HFFc6 (cell line): Measurements from ENCODE around the gene RRP1. TPM values are rescaled to one million over a fixed set of nuclear protein-coding genes. Genes with fewer than 3 reads are reported as not detected.

Experiments used
- DNase-seq: peaks from one replicate; pipeline ENCODE4 v3.0.0-alpha.2; 2018
- H3K27ac Mint-ChIP-seq: 2 replicates; pipeline ENCODE4 v1.8.0; 2020; ENCODE audit warnings: mild to moderate bottlenecking, mixed read lengths
- H3K27me3 Mint-ChIP-seq: 2 replicates; pipeline ENCODE4 v1.8.0; 2021; ENCODE audit warnings: mild to moderate bottlenecking, moderate library complexity, mixed read lengths; ENCODE audit not compliant: insufficient read depth
- H3K36me3 Mint-ChIP-seq: 2 replicates; pipeline ENCODE4 v1.8.0; 2021; ENCODE audit warnings: low read depth, mixed read lengths
- H3K4me1 Mint-ChIP-seq: 2 replicates; pipeline ENCODE4 v1.8.0; 2020; ENCODE audit warnings: low read depth, mixed read lengths
- H3K4me3 Mint-ChIP-seq: 2 replicates; pipeline ENCODE4 v1.8.0; 2020; ENCODE audit warnings: mild to moderate bottlenecking, moderate library complexity, mixed read lengths
- H3K9me3 Mint-ChIP-seq: 2 replicates; pipeline ENCODE4 v1.8.0; 2020; ENCODE audit warnings: mild to moderate bottlenecking, mixed read lengths
- CTCF ChIP-seq: fragments of 200-600 bp; sonication (generic); IDR thresholded peaks from 2 replicates; pipeline ENCODE4 v1.5.0; 2021; ENCODE audit warnings: antibody characterized with exemption, mild to moderate bottlenecking
- long read RNA-seq: library from polyadenylated mRNA; unstranded; transcript quantifications from one replicate; pipeline ENCODE4 v2.0.0, GENCODE V29; 2019
- total RNA-seq, 6 experiments: library from RNA; stranded (reverse); fragmentation: NEBNext Ultra II Directional; extraction: Animal tissue kit (Norgen Biotek cat#: 25700); gene quantifications; 2 replicates in 1 of 6; 3 replicates in 5 of 6; pipeline ENCODE4 v1.2.3, GENCODE V29; 2021

The RRP1 gene
- total RNA-seq = 10 to 100 TPM; 19.9 to 24.8 (median 23.0) TPM
- long read RNA-seq, transcript RRP1-207 (13 exons, 3,022 nt) = major isoform, 29 of 36 reads
- long read RNA-seq, partial matches to known transcripts = 2 of 36 reads
- long read RNA-seq, other reads (novel, unspliced or antisense) = 5 of 36 reads

- H3K36me3 Mint-ChIP-seq = peaks cover 9% of the 10 kb centered on the region
- peak; percentile 100 for TF ChIP-seq CTCF
- no peaks in the 10 kb centered on the region; the same call in 1 of the 2 replicates for H3K27me3 Mint-ChIP-seq
- H3K27ac Mint-ChIP-seq = peak within 1 kb of the TSS; percentile 82
- peaks cover 18% of the 10 kb centered on the region; the same call in 1 of the 2 replicates for H3K4me1 Mint-ChIP-seq
- peak; percentile 76 for DNase-seq
- peak within 1 kb of the TSS; percentile 97 for H3K4me3 Mint-ChIP-seq
- H3K9me3 Mint-ChIP-seq = no peaks in the 10 kb centered on the region
These were observed at the start of gene RRP1 for GRCh38 chr21:43789276-43790009. Gene RRP1 (plus strand): TSS chr21:43789577. CDS start chr21:43789630, 53 bp downstream.

- TF ChIP-seq CTCF = no peak
- no peak for DNase-seq
- H3K4me1 Mint-ChIP-seq = peaks cover 9% of the 10 kb centered on the region
- H3K9me3 Mint-ChIP-seq = no peaks in the 10 kb centered on the region
- peaks cover 3% of the 10 kb centered on the region; the same call in 1 of the 2 replicates for H3K27me3 Mint-ChIP-seq
- no peak overlapping the region for H3K27ac Mint-ChIP-seq
- H3K4me3 Mint-ChIP-seq = no peak overlapping the region
- peaks cover 22% of the 10 kb centered on the region for H3K36me3 Mint-ChIP-seq
These were observed 49.5 kb upstream of the RRP1 start for GRCh38 chr21:43739621-43740435.

- H3K36me3 Mint-ChIP-seq = peaks cover 30% of the 10 kb centered on the region
These were observed 48.8 kb upstream of the RRP1 start for GRCh38 chr21:43740497-43741156.

GRCh38 chr21:43741423-43742096, 47.8 kb upstream of the RRP1 start:
- no peak for DNase-seq
- no peak for TF ChIP-seq CTCF
- peaks cover 2% of the 10 kb centered on the region; the same call in 1 of the 2 replicates for H3K27me3 Mint-ChIP-seq
- H3K27ac Mint-ChIP-seq = no peak overlapping the region
- peaks cover 9% of the 10 kb centered on the region; the same call in 1 of the 2 replicates for H3K4me1 Mint-ChIP-seq
- peaks cover 33% of the 10 kb centered on the region for H3K36me3 Mint-ChIP-seq
- no peaks in the 10 kb centered on the region for H3K9me3 Mint-ChIP-seq
- H3K4me3 Mint-ChIP-seq = no peak overlapping the region

More at GRCh38 chr21:43740497-43741156, 48.8 kb upstream of the RRP1 start:
- Mint-ChIP-seq H3K9me3 (no peaks in the 10 kb centered on the region), H3K27ac (peak overlapping the region; percentile 51; the same call in 1 of the 2 replicates), H3K27me3 (peaks cover 3% of the 10 kb centered on the region; the same call in 1 of the 2 replicates), H3K4me3 (no peak overlapping the region), H3K4me1 (peaks cover 9% of the 10 kb centered on the region; the same call in 1 of the 2 replicates)
- no peak for TF ChIP-seq CTCF
- DNase-seq = peak; percentile 30
